ENCODE results near the gene MALAT1.
"Not testable (repeated sequence)": the region's sequence is repeated elsewhere in the genome, so short reads cannot be mapped to it uniquely, and the experiment has no call there.

The MALAT1 gene

DNA sequence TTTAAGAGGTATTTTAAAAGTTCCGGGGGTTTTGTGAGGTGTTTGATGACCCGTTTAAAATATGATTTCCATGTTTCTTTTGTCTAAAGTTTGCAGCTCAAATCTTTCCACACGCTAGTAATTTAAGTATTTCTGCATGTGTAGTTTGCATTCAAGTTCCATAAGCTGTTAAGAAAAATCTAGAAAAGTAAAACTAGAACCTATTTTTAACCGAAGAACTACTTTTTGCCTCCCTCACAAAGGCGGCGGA, 193 bp upstream of the MALAT1 start:
- no peak for DNase-seq (ENCODE audit: low read depth)

DNA sequence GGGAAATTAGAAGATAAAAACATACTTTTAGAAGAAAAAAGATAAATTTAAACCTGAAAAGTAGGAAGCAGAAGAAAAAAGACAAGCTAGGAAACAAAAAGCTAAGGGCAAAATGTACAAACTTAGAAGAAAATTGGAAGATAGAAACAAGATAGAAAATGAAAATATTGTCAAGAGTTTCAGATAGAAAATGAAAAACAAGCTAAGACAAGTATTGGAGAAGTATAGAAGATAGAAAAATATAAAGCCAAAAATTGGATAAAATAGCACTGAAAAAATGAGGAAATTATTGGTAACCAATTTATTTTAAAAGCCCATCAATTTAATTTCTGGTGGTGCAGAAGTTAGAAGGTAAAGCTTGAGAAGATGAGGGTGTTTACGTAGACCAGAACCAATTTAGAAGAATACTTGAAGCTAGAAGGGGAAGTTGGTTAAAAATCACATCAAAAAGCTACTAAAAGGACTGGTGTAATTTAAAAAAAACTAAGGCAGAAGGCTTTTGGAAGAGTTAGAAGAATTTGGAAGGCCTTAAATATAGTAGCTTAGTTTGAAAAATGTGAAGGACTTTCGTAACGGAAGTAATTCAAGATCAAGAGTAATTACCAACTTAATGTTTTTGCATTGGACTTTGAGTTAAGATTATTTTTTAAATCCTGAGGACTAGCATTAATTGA, 1.0 kb downstream of the MALAT1 start:
- DNase-seq (ENCODE audit: low read depth) = no peak

DNA sequence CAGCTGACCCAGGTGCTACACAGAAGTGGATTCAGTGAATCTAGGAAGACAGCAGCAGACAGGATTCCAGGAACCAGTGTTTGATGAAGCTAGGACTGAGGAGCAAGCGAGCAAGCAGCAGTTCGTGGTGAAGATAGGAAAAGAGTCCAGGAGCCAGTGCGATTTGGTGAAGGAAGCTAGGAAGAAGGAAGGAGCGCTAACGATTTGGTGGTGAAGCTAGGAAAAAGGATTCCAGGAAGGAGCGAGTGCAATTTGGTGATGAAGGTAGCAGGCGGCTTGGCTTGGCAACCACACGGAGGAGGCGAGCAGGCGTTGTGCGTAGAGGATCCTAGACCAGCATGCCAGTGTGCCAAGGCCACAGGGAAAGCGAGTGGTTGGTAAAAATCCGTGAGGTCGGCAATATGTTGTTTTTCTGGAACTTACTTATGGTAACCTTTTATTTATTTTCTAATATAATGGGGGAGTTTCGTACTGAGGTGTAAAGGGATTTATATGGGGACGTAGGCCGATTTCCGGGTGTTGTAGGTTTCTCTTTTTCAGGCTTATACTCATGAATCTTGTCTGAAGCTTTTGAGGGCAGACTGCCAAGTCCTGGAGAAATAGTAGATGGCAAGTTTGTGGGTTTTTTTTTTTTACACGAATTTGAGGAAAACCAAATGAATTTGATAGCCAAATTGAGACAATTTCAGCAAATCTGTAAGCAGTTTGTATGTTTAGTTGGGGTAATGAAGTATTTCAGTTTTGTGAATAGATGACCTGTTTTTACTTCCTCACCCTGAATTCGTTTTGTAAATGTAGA, 1.7 kb downstream of the MALAT1 start:
- no peak for DNase-seq (ENCODE audit: low read depth)

DNA sequence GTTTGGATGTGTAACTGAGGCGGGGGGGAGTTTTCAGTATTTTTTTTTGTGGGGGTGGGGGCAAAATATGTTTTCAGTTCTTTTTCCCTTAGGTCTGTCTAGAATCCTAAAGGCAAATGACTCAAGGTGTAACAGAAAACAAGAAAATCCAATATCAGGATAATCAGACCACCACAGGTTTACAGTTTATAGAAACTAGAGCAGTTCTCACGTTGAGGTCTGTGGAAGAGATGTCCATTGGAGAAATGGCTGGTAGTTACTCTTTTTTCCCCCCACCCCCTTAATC, 2.3 kb downstream of the MALAT1 start:
- no peak for DNase-seq (ENCODE audit: low read depth)

DNA sequence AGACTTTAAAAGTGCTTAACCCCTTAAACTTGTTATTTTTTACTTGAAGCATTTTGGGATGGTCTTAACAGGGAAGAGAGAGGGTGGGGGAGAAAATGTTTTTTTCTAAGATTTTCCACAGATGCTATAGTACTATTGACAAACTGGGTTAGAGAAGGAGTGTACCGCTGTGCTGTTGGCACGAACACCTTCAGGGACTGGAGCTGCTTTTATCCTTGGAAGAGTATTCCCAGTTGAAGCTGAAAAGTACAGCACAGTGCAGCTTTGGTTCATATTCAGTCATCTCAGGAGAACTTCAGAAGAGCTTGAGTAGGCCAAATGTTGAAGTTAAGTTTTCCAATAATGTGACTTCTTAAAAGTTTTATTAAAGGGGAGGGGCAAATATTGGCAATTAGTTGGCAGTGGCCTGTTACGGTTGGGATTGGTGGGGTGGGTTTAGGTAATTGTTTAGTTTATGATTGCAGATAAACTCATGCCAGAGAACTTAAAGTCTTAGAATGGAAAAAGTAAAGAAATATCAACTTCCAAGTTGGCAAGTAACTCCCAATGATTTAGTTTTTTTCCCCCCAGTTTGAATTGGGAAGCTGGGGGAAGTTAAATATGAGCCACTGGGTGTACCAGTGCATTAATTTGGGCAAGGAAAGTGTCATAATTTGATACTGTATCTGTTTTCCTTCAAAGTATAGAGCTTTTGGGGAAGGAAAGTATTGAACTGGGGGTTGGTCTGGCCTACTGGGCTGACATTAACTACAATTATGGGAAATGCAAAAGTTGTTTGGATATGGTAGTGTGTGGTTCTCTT, 2.8 kb downstream of the MALAT1 start:
- no peak for DNase-seq (ENCODE audit: low read depth)

DNA sequence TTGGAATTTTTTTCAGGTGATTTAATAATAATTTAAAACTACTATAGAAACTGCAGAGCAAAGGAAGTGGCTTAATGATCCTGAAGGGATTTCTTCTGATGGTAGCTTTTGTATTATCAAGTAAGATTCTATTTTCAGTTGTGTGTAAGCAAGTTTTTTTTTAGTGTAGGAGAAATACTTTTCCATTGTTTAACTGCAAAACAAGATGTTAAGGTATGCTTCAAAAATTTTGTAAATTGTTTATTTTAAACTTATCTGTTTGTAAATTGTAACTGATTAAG, 3.4 kb downstream of the MALAT1 start:
- DNase-seq (ENCODE audit: low read depth) = no peak

DNA sequence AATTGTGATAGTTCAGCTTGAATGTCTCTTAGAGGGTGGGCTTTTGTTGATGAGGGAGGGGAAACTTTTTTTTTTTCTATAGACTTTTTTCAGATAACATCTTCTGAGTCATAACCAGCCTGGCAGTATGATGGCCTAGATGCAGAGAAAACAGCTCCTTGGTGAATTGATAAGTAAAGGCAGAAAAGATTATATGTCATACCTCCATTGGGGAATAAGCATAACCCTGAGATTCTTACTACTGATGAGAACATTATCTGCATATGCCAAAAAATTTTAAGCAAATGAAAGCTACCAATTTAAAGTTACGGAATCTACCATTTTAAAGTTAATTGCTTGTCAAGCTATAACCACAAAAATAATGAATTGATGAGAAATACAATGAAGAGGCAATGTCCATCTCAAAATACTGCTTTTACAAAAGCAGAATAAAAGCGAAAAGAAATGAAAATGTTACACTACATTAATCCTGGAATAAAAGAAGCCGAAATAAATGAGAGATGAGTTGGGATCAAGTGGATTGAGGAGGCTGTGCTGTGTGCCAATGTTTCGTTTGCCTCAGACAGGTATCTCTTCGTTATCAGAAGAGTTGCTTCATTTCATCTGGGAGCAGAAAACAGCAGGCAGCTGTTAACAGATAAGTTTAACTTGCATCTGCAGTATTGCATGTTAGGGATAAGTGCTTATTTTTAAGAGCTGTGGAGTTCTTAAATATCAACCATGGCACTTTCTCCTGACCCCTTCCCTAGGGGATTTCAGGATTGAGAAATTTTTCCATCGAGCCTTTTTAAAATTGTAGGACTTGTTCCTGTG, 3.9 kb downstream of the MALAT1 start:
- DNase-seq (ENCODE audit: low read depth) = no peak

DNA sequence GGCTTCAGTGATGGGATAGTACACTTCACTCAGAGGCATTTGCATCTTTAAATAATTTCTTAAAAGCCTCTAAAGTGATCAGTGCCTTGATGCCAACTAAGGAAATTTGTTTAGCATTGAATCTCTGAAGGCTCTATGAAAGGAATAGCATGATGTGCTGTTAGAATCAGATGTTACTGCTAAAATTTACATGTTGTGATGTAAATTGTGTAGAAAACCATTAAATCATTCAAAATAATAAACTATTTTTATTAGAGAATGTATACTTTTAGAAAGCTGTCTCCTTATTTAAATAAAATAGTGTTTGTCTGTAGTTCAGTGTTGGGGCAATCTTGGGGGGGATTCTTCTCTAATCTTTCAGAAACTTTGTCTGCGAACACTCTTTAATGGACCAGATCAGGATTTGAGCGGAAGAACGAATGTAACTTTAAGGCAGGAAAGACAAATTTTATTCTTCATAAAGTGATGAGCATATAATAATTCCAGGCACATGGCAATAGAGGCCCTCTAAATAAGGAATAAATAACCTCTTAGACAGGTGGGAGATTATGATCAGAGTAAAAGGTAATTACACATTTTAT, 4.6 kb downstream of the MALAT1 start:
- DNase-seq (ENCODE audit: low read depth) = no peak

DNA sequence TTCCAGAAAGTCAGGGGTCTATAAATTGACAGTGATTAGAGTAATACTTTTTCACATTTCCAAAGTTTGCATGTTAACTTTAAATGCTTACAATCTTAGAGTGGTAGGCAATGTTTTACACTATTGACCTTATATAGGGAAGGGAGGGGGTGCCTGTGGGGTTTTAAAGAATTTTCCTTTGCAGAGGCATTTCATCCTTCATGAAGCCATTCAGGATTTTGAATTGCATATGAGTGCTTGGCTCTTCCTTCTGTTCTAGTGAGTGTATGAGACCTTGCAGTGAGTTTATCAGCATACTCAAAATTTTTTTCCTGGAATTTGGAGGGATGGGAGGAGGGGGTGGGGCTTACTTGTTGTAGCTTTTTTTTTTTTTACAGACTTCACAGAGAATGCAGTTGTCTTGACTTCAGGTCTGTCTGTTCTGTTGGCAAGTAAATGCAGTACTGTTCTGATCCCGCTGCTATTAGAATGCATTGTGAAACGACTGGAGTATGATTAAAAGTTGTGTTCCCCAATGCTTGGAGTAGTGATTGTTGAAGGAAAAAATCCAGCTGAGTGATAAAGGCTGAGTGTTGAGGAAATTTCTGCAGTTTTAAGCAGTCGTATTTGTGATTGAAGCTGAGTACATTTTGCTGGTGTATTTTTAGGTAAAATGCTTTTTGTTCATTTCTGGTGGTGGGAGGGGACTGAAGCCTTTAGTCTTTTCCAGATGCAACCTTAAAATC, 5.3 kb downstream of the MALAT1 start:
- DNase-seq (ENCODE audit: low read depth) = no peak

DNA sequence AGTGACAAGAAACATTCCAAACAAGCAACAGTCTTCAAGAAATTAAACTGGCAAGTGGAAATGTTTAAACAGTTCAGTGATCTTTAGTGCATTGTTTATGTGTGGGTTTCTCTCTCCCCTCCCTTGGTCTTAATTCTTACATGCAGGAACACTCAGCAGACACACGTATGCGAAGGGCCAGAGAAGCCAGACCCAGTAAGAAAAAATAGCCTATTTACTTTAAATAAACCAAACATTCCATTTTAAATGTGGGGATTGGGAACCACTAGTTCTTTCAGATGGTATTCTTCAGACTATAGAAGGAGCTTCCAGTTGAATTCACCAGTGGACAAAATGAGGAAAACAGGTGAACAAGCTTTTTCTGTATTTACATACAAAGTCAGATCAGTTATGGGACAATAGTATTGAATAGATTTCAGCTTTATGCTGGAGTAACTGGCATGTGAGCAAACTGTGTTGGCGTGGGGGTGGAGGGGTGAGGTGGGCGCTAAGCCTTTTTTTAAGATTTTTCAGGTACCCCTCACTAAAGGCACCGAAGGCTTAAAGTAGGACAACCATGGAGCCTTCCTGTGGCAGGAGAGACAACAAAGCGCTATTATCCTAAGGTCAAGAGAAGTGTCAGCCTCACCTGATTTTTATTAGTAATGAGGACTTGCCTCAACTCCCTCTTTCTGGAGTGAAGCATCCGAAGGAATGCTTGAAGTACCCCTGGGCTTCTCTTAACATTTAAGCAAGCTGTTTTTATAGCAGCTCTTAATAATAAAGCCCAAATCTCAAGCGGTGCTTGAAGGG, 6.0 kb downstream of the MALAT1 start:
- DNase-seq (ENCODE audit: low read depth) = no peak

DNA sequence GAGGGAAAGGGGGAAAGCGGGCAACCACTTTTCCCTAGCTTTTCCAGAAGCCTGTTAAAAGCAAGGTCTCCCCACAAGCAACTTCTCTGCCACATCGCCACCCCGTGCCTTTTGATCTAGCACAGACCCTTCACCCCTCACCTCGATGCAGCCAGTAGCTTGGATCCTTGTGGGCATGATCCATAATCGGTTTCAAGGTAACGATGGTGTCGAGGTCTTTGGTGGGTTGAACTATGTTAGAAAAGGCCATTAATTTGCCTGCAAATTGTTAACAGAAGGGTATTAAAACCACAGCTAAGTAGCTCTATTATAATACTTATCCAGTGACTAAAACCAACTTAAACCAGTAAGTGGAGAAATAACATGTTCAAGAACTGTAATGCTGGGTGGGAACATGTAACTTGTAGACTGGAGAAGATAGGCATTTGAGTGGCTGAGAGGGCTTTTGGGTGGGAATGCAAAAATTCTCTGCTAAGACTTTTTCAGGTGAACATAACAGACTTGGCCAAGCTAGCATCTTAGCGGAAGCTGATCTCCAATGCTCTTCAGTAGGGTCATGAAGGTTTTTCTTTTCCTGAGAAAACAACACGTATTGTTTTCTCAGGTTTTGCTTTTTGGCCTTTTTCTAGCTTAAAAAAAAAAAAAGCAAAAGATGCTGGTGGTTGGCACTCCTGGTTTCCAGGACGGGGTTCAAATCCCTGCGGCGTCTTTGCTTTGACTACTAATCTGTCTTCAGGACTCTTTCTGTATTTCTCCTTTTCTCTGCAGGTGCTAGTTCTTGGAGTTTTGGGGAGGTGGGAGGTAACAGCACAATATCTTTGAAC, 6.8 kb downstream of the MALAT1 start:
- DNase-seq (ENCODE audit: low read depth) = no peak

DNA sequence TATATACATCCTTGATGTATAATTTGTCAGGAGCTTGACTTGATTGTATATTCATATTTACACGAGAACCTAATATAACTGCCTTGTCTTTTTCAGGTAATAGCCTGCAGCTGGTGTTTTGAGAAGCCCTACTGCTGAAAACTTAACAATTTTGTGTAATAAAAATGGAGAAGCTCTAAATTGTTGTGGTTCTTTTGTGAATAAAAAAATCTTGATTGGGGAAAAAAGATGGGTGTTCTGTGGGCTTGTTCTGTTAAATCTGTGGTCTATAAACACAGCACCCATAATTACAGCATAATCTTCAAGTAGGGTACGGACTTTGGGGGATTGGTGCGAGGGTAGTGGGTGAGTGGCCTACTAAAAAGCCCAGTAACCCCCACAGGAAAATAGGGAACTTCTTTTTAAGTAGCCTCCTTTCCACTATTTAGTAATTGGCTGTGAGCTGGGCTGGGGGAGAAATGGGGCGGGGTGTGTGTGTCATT, 7.5 kb downstream of the MALAT1 start:
- DNase-seq (ENCODE audit: low read depth) = no peak

DNA sequence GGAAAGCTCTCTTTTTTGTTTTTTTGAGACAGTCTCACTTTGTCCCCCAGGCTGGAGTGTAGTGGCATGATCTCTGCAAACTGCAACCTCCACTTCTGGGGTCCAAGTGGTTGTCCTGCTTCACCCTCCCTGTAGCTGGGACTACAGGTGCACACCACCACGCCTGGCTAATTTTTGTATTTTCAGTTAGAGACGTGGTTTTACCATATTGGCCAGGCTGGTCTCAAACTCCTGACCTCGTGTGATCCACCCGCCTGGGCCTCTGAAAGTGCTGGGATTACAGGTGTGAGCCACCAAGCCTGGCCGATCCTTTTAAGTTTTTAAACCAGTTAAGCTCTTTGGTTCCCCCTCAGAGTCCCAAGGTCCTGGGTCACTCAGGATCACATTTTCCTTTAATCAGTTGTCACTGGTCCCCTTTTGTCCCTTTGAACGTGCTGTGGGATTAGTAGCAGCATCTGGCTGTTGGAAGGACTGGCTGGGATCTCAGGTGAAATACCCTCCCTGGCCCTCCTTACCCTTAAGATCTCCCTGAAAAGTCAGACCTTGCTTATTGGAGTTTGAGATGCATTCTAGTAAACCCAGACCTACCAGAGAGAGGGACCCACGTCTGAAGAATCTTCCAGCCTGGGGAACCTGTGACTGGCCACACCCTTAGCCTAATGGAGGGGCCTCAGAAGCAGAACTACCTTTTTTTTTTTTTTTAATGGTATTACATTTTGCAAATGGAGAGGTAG, 8.1 kb downstream of the MALAT1 start:
- no peak for DNase-seq (ENCODE audit: low read depth)

DNA sequence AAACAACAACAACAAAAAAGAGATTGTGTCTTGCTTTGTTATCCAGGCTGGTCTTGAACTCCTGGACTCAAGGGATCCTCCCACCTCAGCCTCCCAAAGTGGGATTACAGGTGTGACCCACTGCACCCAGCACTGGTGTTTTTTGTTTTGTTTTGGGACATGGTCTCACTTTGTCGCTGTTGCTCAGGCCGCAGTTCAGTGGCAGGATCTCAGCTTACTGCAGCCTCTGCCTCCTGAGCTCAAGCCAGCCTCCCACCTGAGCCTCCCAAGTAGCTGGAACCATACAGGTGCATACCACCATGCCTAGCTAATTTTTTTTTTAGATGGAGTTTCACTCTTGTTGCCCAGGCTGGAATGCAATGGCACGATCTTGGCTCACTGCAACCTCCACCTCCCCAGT, 13.5 kb downstream of the MALAT1 start:
- DNase-seq (ENCODE audit: low read depth) = not testable (repeated sequence)

DNA sequence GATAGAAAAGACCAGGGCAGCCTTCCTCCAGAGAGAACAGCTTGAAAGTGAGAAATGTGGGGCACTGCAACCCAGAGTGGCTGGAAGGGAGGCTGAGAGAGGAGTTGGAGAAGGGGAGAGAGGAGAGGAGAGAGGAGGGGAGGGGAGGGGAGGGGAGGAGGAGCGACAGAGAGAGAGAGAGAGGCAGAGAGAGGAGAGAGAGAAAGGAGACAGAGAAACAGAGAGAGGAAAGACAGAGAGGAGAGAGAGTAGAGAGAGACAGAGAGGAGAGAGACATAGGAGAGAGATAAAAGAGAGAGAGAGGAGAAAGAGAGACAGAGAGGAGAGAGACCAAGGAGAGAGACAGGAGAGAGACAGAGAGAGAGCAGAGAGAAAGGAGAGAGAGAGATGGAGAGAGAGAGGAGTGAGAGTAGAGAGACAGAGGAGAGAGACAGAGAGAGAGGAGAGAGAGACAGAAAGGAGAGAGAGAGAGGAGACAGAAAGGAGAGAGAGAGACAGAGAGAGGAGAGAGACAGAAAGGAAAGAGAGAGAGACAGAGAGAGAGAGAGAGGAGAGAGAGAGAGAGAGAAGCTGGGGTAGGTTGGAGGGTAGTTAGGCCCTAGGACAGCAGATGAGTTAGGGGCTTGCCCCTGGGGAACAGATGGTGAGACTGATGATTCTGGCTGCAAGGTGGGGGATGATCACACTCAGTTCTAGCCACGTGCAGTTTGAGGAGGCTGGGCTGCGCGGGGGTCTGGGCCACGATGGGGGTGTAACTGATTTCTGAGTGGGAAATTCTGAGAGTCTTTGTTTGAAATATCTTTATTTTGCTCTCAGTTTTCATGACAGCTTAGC, 17.5 kb downstream of the MALAT1 start:
- DNase-seq (ENCODE audit: low read depth) = no peak

DNA sequence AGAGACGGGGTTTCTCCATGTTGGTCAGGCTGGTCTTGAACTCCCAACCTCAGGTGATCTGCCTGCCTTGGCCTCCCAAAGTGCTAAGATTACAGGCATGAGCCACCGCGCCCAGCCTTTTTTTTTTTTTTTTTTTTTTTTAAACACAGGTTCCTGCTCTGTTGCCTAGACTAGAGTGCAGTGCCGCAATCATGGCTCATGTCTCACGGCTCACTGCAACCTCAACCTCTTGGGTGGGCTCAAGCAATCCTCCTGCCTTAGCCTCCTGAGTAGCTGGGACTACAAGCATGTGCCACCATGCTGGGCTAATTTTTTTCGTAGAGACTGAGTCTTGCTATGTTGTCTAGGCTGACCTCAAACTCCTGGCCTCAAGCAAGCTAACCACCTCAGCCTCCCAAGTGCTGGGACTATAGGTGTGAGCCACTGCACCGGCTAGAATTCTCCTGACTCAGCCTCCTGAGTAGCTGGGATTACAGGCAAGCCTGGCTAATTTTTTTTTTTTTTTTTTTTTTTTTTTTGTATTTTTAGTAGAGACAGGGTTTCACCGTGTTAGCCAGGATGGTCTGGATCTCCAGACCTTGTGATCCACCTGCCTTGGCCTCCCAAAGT, 20.2 kb downstream of the MALAT1 start:
- not testable (repeated sequence) for DNase-seq (ENCODE audit: low read depth)

DNA sequence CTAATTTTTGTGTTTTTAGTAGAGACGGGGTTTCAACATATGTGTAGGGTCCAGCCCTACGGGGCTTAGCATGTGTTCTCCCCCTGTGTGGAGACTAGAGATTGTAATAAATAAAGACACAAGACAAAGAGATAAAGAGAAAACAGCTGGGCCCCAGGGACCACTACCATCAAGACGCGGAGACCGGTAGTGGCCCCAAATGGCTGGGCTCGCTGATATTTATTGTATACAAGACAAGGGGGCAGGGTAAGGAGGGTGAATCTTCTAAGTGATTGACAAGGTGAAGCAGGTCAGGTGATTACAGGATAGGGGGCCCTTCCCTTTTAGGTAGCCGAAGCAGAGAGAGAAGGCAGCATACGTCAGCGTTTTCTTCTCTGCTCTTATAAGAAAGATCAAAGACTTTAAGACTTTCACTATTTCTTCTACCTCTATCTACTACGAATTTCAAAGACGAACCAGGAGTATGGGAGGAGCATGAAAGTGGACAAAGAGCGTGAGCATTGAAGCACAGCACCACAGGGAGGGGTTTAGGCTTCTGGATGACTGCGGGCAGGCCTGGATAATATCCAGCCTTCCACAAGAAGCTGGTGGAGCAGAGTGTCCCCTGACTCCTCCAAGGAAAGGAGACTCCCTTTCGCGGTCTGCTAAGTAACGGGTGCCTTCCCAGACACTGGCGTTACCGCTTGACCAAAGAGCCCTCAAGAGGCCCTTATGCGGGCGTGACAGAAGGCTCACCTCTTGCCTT, 23.1 kb downstream of the MALAT1 start:
- DNase-seq (ENCODE audit: low read depth) = not testable (repeated sequence)

All from activated T-helper 1 cell treated with Interleukin-2 at 50 U/mL for 16 hours (primary cell).